Measurements from ENCODE around the gene MTPN.

- TF ChIP-seq CTCF (conservative IDR thresholded peaks at IDR 0.05; ENCODE audit: low read length) (no peak), EZH2phosphoT487 (IDR thresholded peaks at IDR 0.05; ENCODE audit: borderline replicate concordance, low read depth, low read length) (no peak)
Observed at GRCh38 chr7:136002802-136003201, 25.6 kb upstream of the MTPN start.

All from OCI-LY7 (cell line).